GM19023 (cell line): Measurements from ENCODE around the gene ANAPC10.
A peak's percentile ranks its signal among the peaks of the same experiment; 100 is the strongest.

Source experiments
- ATAC-seq: cut with Tn5 transposase; IDR thresholded peaks from one replicate; pipeline ENCODE4 v1.9.1; 2021; ENCODE audit warnings: mild to moderate bottlenecking, moderate library complexity; ENCODE audit not compliant: unreplicated experiment

The ANAPC10 gene

GRCh38 chr4:145075742-145076468 lies 22.1 kb downstream of the ANAPC10 start:
- ATAC-seq: no peak

DNA sequence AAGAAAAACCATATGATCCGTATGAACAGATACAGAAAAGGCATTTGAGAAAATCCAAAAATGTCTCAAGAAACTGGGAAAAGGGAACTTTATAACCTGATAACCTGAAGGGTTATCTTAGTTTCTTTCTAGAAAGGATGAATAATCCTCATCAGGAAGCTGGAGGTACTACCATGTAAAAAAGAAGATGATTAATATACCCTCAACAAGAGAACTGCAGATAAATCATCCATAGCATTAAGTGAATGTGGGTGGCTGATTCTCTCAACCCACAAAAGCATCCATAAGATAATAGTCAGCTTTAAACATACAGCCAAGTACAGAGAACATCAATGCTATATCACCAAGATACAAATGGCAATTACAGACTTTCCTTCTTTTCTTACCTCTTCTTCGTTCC lies 26.4 kb downstream of the ANAPC10 start:
- ATAC-seq: no peak

- no peak for ATAC-seq
Observed at GRCh38 chr4:145069361-145069760, 28.6 kb downstream of the ANAPC10 start.

GRCh38 chr4:145066063-145066501 lies 31.9 kb downstream of the ANAPC10 start:
- no peak for ATAC-seq

GRCh38 chr4:145061318-145061920 lies 36.6 kb downstream of the ANAPC10 start:
- ATAC-seq: no peak

DNA sequence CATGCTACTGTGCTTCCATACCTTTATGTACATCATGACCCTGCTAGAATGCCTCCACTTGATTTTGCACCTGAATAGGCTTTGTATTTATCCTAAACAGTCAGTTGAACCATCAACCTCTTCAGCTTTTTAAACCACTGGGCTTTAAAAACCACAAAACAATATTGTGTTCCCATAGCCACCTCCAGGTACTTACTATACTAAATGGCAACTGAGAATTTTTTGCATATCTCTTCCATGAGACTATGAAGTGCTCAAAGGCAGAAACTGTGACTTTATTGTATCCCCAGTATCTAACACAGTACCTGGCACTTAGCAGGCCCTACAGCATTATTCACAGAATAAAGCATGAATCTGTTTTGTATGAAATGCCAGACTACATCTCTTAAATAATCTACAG lies 39.7 kb downstream of the ANAPC10 start:
- no peak for ATAC-seq

DNA sequence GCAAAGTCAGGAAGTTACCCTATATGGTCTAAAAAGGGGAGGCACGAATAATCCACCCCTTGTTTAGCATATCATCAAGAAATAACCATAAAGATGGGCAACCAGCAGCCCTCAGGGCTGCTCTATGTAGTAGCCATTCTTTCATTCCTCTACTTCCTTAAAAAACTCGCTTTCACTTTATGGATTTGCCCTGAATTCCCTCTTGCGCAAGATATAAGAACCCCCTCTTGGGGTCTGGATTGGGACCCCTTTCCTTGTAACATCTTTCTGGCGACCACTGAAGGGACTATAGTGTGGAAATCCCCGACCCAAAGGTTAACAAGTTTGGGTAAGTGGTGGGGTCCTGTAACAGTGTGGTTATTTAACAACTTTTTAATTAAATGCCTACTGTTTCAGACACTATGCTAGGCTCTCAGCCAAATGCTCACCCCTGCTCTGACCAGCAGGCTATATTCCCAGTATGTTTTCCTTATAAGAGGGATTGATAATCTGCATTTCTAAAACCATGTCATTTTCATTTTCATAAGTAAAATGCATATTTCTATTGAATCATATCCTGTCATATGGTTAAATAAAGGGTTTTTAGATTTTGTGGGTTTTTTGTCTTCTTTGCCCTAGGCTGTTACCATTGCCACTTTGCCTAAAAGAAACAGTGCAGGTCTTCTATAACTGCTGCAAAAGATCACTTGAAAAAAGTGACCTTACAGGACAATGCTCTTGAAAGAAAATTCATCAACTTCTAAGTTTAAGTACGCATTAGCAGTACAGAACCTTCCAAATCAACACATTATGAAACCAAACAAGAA lies 41.5 kb downstream of the ANAPC10 start:
- ATAC-seq: no peak

DNA sequence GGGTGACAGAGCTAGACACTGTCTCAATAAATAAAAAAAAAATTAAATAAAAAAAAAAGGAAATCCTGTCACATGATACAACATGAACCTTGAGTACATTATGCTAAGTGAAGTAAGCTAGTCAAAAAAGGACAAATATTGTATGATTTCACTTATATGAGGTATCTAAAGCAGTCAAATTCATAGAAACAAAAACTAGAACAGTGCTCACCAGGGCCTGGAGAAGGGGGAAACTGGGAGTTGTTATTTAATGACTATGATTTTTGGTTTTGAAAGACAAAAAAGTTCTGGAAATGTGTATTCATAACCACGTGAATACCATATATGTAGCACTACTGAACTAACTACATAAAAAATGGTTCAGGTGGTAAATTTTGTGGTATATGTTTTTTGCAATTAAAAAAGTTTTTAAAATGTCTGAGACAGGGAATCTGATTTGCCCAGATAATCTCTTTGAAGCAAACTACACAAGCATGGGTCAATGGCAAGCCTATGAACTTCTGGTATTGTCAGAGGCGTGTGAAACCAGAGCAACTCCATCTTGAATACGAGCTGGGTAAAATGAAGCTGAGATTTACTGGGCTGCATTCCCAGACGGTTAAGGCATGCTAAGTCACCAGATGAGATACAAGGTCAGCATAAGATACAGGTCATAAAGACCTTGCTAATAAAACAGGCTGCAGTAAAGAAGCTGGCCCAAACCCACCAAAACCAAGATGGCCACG lies 42.3 kb downstream of the ANAPC10 start:
- no peak for ATAC-seq

- no peak for ATAC-seq
Observed at GRCh38 chr4:145049241-145049640, 48.8 kb downstream of the ANAPC10 start.

DNA sequence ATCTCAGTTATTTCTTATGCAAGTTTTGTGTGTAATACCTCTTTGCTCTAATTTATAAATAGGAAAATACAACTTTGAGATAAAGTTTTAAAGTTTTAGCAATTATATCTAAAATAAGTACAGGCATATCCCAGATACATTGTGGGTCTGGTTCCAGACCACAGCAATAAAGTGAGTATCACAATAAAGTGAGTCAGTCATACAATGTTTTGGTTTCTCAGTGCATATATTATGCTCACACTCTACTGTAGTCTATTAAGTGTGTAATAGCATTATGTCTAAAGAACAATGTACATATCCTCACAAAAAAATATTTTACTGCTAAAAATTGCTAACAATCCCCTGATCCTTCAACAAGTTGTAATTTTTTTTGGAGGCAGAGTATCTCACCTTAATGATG lies 49.2 kb downstream of the ANAPC10 start:
- ATAC-seq: no peak

- ATAC-seq: peak; percentile 66
Observed at GRCh38 chr4:145047151-145047550, 50.8 kb downstream of the ANAPC10 start.

- ATAC-seq: no peak
Observed at GRCh38 chr4:145045180-145045579, 52.8 kb downstream of the ANAPC10 start.

DNA sequence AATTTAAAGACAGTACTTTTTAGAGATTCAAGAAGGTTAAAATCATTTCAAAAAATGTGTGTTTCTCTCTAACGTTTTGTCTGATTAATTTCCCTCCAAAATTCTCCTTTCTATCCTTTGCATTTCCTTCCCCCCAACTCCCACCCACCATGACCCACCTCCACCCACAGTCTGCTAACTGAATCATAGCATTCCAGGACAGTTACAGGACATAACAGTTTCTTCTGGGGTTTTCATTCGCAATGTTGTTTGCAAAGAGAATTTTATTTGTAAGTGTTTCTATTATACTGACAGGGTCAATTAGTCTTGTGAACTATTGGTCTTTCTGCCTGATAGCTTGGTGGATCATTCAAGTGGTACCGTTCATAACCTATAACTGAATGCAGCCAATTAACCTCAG lies 53.7 kb downstream of the ANAPC10 start:
- ATAC-seq: no peak

GRCh38 chr4:145043306-145043705 lies 54.7 kb downstream of the ANAPC10 start:
- ATAC-seq: no peak

- no peak for ATAC-seq
Observed at GRCh38 chr4:145042601-145043285, 55.3 kb downstream of the ANAPC10 start.

DNA sequence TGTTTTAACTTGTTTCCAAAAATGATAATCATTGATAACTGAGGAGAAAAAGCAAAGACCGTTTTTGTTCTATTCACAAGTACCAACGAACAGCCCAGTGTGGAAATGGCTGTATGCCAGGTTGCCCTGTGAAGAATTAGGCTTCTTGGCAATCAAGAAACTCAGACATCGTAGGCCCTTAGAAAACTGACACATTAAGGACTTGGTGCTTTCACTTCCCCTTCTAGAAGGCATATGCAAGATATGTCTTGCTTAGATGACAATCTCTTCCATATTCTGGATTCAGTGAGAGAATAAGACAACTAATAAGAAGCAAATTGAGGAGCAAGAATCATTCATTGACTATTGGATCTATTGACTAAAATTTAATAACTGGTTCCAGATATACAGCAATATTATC lies 56.6 kb downstream of the ANAPC10 start:
- ATAC-seq: peak; percentile 83

- ATAC-seq: no peak
Observed at GRCh38 chr4:145035494-145036136, 62.4 kb downstream of the ANAPC10 start.

DNA sequence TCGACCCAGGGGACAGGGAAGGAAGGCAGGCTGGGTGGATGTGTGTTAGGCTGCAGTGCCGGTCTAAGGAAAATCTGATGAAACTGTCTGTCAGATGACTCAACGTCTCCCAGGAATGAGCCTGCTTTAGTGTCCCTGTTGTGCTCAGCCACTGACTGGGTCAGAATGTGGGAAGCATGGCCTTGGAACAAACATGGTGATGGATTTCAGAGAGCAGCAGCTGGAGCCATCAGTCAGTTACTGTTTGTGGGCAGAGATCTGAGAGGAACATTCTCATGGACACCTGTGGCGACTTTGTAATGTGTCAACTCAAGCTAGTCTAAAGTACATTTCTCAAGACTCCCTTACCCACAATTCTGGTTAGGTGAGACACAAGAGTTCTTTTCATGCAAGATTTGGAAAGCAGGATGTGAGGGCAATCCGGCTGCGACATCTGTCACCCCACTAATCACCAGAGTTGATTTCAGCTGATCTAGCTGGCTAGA lies 63.2 kb downstream of the ANAPC10 start:
- no peak for ATAC-seq

DNA sequence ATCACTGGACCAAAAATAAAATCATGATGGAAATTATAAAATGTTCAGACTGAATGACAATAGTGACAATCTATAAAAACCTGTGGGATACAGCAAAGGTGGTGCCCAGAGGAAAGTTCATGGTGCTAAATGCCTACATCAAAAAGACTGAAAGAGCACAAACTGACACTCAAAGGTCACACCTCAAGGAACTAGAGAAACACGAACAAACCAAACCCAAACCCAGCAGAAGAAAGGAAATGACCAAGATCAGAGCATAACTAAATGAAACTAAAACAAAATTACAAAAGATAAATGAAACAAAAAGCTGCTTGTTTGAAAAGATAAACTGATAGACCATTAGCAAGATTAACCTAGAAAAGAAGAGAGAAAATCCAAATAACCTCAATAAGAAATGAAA lies 78.7 kb downstream of the ANAPC10 start:
- ATAC-seq: no peak

DNA sequence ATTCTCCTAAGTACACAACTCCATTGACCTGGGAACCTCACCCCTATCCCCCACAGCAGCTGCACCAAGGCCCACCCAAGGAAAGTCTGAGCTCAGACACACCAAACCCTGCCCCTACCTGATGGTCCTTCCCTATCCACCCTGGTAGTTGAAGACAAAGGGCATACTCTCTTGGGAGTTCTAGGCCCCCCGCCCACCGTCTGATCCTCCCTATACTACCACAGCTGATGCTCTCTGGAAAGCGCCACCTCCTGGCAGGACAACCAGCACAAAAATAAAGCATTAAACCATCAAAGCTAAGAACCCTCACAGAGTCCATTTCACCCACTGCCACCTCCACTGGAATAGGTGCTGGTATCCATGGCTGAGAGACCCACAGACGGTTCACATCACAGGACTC lies 83.6 kb downstream of the ANAPC10 start:
- no peak for ATAC-seq
